Neutrophil (primary cell): ENCODE measurements around the gene C3orf49.
A peak's percentile ranks its signal among the peaks of the same experiment; 100 is the strongest.

ENCODE experiments used
- H3K27ac ChIP-seq: fragments of 200-600 bp; sonication (generic); 2 replicates; pipeline ENCODE4 v1.5.1; 2016; ENCODE audit warnings: mild to moderate bottlenecking, moderate library complexity
- H3K27me3 ChIP-seq: fragments of 200-600 bp; sonication (generic); 2 replicates; pipeline ENCODE4 v1.6.0; 2016; ENCODE audit warnings: mild to moderate bottlenecking
- H3K36me3 ChIP-seq: fragments of 200-600 bp; sonication (generic); 2 replicates; pipeline ENCODE4 v1.5.1; 2017
- H3K4me1 ChIP-seq, 2 experiments: fragments of 200-600 bp in 1 of 2; sonication (generic) in 1 of 2; 1 replicate in 1 of 2; 2 replicates in 1 of 2; pipeline versions ENCODE4 v1.5.1 to v1.6.1; 2013 to 2016; ENCODE audit warnings: low read depth in 1 of 2, low read length in 1 of 2, mild to moderate bottlenecking in 1 of 2, moderate library complexity in 1 of 2; ENCODE audit not compliant: control insufficient read depth in 1 of 2, insufficient read depth in 1 of 2
- H3K4me3 ChIP-seq, 2 experiments: fragments of 200-600 bp in 1 of 2; sonication (generic) in 1 of 2; 1 replicate in 1 of 2; 2 replicates in 1 of 2; pipeline ENCODE4 v1.5.1; 2013 to 2016; ENCODE audit warnings: low read depth in 1 of 2, low read length in 1 of 2, mild to moderate bottlenecking in 1 of 2, moderate library complexity in 1 of 2
- H3K9me3 ChIP-seq: fragments of 200-600 bp; sonication (generic); 2 replicates; pipeline ENCODE4 v1.5.1; 2016
- TF ChIP-seq, protein P1 (sequence below): fragments of 200-600 bp; sonication (generic); IDR thresholded peaks from 2 replicates; pipeline ENCODE4 v1.5.1; 2016; ENCODE audit warnings: antibody characterized with exemption

The C3orf49 gene

GRCh38 chr3:63864008-63864964, 45.2 kb downstream of the C3orf49 start:
- Histone ChIP-seq H3K36me3 (peaks cover 7% of the 10 kb centered on the region), H3K4me1 (peaks cover 25% of the 10 kb centered on the region in 2 experiments), H3K9me3 (no peaks in the 10 kb centered on the region), H3K27ac (peak overlapping the region; percentile 95), H3K27me3 (no peaks in the 10 kb centered on the region), H3K4me3 (peak overlapping the region; percentile 68 to 89)
- TF ChIP-seq, protein P1, sequence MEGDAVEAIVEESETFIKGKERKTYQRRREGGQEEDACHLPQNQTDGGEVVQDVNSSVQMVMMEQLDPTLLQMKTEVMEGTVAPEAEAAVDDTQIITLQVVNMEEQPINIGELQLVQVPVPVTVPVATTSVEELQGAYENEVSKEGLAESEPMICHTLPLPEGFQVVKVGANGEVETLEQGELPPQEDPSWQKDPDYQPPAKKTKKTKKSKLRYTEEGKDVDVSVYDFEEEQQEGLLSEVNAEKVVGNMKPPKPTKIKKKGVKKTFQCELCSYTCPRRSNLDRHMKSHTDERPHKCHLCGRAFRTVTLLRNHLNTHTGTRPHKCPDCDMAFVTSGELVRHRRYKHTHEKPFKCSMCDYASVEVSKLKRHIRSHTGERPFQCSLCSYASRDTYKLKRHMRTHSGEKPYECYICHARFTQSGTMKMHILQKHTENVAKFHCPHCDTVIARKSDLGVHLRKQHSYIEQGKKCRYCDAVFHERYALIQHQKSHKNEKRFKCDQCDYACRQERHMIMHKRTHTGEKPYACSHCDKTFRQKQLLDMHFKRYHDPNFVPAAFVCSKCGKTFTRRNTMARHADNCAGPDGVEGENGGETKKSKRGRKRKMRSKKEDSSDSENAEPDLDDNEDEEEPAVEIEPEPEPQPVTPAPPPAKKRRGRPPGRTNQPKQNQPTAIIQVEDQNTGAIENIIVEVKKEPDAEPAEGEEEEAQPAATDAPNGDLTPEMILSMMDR: no peak

GRCh38 chr3:63864965-63865327, 45.8 kb downstream of the C3orf49 start:
- Histone ChIP-seq H3K36me3 (peaks cover 7% of the 10 kb centered on the region), H3K27me3 (no peaks in the 10 kb centered on the region), H3K4me1 (peaks cover 25% of the 10 kb centered on the region in 2 experiments), H3K4me3 (peak overlapping the region; percentile 68 to 89), H3K9me3 (no peaks in the 10 kb centered on the region), H3K27ac (peak overlapping the region; percentile 95)
- TF ChIP-seq, protein P1: no peak

- TF ChIP-seq, protein P1: no peak
- Histone ChIP-seq H3K27me3 (no peaks in the 10 kb centered on the region), H3K27ac (no peak overlapping the region), H3K4me3 (no peak overlapping the region), H3K36me3 (peaks cover 7% of the 10 kb centered on the region), H3K4me1 (peaks cover 25% of the 10 kb centered on the region in 2 experiments), H3K9me3 (no peaks in the 10 kb centered on the region)
Measured at GRCh38 chr3:63867225-63867624, 48.1 kb downstream of the C3orf49 start.

DNA sequence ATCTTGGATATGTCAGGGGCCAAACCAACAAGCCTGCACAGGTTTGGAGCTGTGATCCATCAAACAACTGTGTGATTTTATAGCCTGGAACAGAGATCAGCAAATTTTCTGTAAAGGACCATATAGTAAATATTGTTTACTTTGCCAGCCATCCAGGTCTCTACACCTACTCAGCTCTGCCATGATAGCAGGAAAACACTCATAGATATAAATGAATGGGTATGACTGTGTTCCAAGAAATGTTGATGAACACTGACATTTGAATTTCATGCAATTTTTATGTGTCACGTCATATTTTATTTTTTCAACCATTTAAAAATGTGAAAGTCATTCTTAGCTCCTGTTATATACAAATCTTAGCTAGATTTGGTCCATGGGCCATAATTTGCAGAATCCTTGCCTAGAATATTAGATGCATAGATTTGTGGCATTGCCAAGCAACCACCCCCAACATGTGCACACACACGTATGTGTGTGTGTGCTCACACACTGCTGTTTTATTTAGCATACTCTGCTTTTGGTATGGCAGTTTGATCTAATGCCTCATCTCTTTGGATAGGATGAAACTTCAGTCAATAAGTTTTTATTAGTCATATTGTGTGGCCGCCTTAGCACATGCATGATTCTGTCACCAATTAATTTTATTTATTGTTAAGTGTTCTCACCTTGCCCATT, 51.0 kb downstream of the C3orf49 start:
- TF ChIP-seq, protein P1: no peak
- Histone ChIP-seq H3K27me3 (no peaks in the 10 kb centered on the region), H3K4me1 (peaks cover 15 to 19% of the 10 kb centered on the region in 2 experiments), H3K36me3 (peaks cover 7% of the 10 kb centered on the region), H3K27ac (no peak overlapping the region), H3K9me3 (no peaks in the 10 kb centered on the region), H3K4me3 (no peak overlapping the region)

- Histone ChIP-seq H3K27me3 (no peaks in the 10 kb centered on the region), H3K9me3 (no peaks in the 10 kb centered on the region), H3K36me3 (peaks cover 7% of the 10 kb centered on the region), H3K4me3 (no peak overlapping the region), H3K4me1 (peaks cover 13 to 16% of the 10 kb centered on the region in 2 experiments), H3K27ac (no peak overlapping the region)
- TF ChIP-seq, protein P1: no peak
Measured at GRCh38 chr3:63870615-63871005, 51.5 kb downstream of the C3orf49 start.
